Measurements from ENCODE around the gene SEC24D.

SEC24D gene

DNA sequence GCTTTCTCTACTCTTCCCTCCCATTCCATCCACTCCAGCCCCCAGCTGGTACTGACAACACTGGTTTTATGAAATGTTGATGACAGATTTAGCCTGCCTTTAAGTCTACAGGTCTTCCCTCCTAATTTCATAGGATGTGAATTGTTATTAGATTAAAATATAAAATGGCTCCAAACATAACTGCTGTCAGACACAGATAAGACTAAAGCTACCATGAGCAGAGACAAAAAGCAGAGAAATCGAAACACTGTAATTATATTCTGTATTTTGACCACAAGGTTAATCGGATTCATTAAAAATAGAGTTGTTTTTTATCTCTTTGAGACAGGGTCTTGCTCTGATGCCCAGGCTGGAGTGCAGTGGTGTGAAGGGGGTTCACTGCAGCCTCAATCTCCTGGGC, 28.3 kb downstream of the SEC24D start:
- Histone ChIP-seq H3K9me3 (ENCODE audit: insufficient read depth, low read length) (no peaks in the 10 kb centered on the region), H3K9me2 (replicated peaks; ENCODE audit: insufficient read depth, low read length) (no peaks in the 10 kb centered on the region), H3F3A (ENCODE audit: insufficient read depth) (no peaks in the 10 kb centered on the region), H2AFZ (ENCODE audit: low read depth, low read length, severe bottlenecking) (no peak overlapping the region), H3K36me3 (ENCODE audit: low read length) (0 out of 2 replicates have a peak, but pooled peaks cover 2% of the 10 kb centered on the region), H3K9ac (ENCODE audit: low read length) (no peak overlapping the region), H3K27me3 (ENCODE audit: low read length) (no peaks in the 10 kb centered on the region), H3K27ac (ENCODE audit: low read depth, low read length) (no peak overlapping the region), H4K20me1 (ENCODE audit: low read depth, low read length) (no peaks in the 10 kb centered on the region), H3K4me2 (ENCODE audit: low read depth, low read length, poor library complexity, severe bottlenecking) (no peak overlapping the region), H3K4me3 (ENCODE audit: insufficient read depth, low read length, poor library complexity, severe bottlenecking) (no peak overlapping the region), H3K79me2 (ENCODE audit: insufficient read depth, low read length) (no peaks in the 10 kb centered on the region)
- TF ChIP-seq CTCF (IDR thresholded peaks at IDR 0.05; ENCODE audit: insufficient read depth, low read length, poor library complexity, severe bottlenecking) (no peak), EZH2phosphoT487 (conservative IDR thresholded peaks at IDR 0.05; ENCODE audit: low read length) (no peak)

GRCh38 chr4:118803253-118803652, 32.7 kb downstream of the SEC24D start:
- Histone ChIP-seq H3K9me2 (replicated peaks; ENCODE audit: insufficient read depth, low read length) (no peaks in the 10 kb centered on the region), H3K36me3 (ENCODE audit: low read length) (0 out of 2 replicates have a peak, but pooled peaks cover 2% of the 10 kb centered on the region), H3K79me2 (ENCODE audit: insufficient read depth, low read length) (no peaks in the 10 kb centered on the region), H3K4me3 (ENCODE audit: insufficient read depth, low read length, poor library complexity, severe bottlenecking) (no peak overlapping the region), H3K27me3 (ENCODE audit: low read length) (no peaks in the 10 kb centered on the region), H4K20me1 (ENCODE audit: low read depth, low read length) (no peaks in the 10 kb centered on the region), H3F3A (ENCODE audit: insufficient read depth) (no peaks in the 10 kb centered on the region), H3K27ac (ENCODE audit: low read depth, low read length) (no peak overlapping the region), H3K9ac (ENCODE audit: low read length) (no peak overlapping the region), H3K9me3 (ENCODE audit: insufficient read depth, low read length) (no peaks in the 10 kb centered on the region), H3K4me2 (ENCODE audit: low read depth, low read length, poor library complexity, severe bottlenecking) (no peak overlapping the region), H2AFZ (ENCODE audit: low read depth, low read length, severe bottlenecking) (no peak overlapping the region)
- no peak for TF ChIP-seq CTCF (IDR thresholded peaks at IDR 0.05; ENCODE audit: insufficient read depth, low read length, poor library complexity, severe bottlenecking)
- no peak for TF ChIP-seq EZH2phosphoT487 (conservative IDR thresholded peaks at IDR 0.05; ENCODE audit: low read length)

DNA sequence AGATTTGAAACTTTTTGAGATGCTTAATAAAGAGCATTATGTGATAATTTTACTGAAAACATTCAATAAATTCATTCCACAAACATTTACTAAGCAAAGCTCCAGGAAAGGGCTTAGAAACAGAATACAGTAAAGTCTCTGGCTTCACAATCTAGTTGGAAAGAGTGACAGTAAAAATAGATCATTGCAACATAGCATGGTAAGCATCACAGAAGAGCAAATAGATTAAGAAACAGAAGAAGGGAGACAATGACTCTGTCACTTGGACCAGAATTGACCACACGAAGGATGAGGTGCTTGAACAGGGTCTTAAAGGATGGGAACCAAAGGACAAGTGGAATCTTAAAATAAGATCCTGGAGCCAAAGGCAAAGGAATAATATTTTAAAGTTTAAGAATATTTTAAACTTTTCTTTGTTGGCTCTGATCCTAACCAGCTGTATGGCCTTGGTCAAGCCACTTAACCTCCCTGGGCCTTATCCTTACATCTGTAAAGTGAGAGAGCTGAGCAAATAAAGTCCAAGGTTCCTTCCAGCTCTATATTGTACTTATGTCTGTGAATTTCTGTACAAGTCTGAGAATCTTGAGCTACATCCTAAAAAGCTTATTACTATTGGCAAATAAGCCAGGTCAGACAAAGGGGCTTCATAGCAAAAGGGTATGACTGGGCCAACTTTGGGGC, 33.9 kb downstream of the SEC24D start:
- Histone ChIP-seq H3K4me2 (ENCODE audit: low read depth, low read length, poor library complexity, severe bottlenecking) (no peak overlapping the region), H3K9ac (ENCODE audit: low read length) (no peak overlapping the region), H3K79me2 (ENCODE audit: insufficient read depth, low read length) (no peaks in the 10 kb centered on the region), H2AFZ (ENCODE audit: low read depth, low read length, severe bottlenecking) (no peak overlapping the region), H3K27ac (ENCODE audit: low read depth, low read length) (no peak overlapping the region), H4K20me1 (ENCODE audit: low read depth, low read length) (no peaks in the 10 kb centered on the region), H3K9me3 (ENCODE audit: insufficient read depth, low read length) (no peaks in the 10 kb centered on the region), H3K9me2 (replicated peaks; ENCODE audit: insufficient read depth, low read length) (no peaks in the 10 kb centered on the region), H3K27me3 (ENCODE audit: low read length) (no peaks in the 10 kb centered on the region), H3K36me3 (ENCODE audit: low read length) (0 out of 2 replicates have a peak, but pooled peaks cover 2% of the 10 kb centered on the region), H3F3A (ENCODE audit: insufficient read depth) (no peaks in the 10 kb centered on the region), H3K4me3 (ENCODE audit: insufficient read depth, low read length, poor library complexity, severe bottlenecking) (no peak overlapping the region)
- TF ChIP-seq CTCF (IDR thresholded peaks at IDR 0.05; ENCODE audit: insufficient read depth, low read length, poor library complexity, severe bottlenecking) (no peak), EZH2phosphoT487 (conservative IDR thresholded peaks at IDR 0.05; ENCODE audit: low read length) (no peak)

All from SU-DHL-6 (cell line).